AG08395 (cell line): ENCODE results near the gene HTR3C.
"Not testable (repeated sequence)": the region's sequence is repeated elsewhere in the genome, so short reads cannot be mapped to it uniquely, and the experiment has no call there.

Experiments used
- DNase-seq: peaks from one replicate; pipeline ENCODE4 v3.0.0; 2012; ENCODE audit warnings: mixed read lengths, low spot score

Gene HTR3C

DNA sequence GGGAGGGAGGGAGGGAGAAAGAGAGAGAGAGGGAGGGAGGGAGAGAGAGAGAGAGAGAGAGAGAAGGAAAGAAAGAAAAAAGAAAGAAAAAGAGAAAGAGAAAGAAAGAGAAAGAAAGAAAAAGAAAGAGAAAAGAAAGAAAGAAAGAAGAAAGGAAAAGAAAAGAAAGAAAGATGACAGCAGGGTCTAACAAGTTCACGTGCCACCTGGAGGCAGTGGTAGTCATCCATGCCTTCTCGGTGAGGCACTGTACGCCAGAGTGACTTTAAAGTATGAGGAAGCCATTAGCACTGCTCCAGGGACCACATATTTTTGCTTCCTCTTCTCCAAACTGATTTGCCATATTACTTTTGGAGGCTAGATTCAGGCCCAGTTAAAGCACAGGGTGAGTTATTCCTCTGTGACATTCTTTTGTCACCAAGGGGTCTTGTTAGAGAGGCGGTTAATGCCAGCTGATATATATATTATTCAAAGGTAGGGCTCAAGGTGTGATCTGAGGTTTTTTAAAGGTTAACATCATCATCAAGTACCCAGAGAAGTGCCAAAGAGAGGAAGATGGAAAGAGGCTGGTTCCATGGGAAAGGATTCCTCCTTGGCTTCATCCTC, 21.6 kb upstream of the HTR3C start, which contains the start of gene HTR3D:
TSS of gene HTR3D (plus strand) at position 556 of the 606 bp plus-strand sequence. CDS start at position 556, 0 bp downstream.
- no peak for DNase-seq

DNA sequence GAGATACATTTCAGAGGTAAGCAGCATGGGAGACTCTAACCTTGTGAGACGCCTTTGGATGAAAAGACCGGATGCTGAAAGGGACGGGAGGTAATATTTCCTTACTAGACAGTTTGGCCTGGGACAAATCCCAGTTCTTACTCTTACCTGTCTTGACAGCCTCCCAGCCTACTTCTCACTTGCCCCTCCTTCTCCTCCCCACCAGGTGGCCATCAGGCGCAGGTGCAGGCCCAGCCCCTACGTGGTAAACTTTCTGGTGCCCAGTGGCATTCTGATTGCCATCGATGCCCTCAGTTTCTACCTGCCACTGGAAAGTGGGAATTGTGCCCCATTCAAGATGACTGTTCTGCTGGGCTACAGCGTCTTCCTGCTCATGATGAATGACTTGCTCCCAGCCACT, 15.0 kb upstream of the HTR3C start:
- no peak for DNase-seq

DNA sequence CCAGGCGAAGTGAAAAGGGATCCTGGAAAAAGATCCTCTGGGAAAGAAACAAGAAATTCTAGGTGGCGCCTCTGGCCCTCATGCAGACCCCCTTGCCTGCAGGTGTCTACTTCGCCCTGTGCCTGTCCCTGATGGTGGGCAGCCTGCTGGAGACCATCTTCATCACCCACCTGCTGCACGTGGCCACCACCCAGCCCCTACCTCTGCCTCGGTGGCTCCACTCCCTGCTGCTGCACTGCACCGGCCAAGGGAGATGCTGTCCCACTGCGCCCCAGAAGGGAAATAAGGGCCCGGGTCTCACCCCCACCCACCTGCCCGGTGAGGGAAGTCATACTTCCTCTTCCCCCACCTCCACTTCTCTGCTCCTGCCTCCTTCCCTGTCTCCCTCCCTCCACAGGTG, 14.5 kb upstream of the HTR3C start:
- DNase-seq, result not testable (repeated sequence)

DNA sequence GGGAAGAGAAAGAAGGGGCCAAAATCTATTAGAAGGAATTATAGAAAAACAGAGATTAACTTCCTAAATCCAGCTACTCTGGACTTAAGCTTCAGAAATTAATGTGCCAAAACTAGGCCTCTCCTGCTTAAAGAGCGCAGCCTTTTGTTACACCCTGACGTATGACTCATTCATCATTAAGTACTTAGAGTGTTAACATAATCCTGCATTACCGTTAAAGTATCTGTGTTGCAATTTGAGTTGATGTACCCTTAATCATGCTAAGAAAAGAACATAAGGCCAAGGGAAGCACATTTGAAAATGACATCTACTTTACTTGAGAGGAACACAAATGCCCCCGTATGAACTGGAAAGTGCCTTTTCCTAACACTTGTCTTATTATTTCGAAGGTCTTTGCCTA, 13.4 kb upstream of the HTR3C start:
- DNase-seq, result no peak

DNA sequence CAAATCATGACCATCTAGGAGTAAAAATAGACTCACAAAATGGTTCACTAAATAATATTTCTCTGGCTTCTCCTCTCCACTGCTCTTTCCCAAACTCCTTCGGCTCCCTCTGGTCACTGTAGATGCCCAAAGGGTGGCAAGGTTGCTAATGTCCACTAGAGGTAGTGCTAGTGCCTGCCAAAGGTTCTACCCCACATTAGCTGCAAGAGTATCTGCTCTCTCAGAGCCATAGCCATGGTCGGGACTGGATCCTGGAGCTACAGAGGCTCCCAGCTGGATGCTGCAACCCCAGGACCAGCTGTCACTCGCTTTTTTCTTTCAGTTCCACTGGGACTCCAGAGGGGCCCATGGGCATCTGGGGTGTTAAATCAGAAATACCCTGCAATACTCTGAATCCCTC, 12.8 kb upstream of the HTR3C start:
- peak; percentile 67 for DNase-seq

DNA sequence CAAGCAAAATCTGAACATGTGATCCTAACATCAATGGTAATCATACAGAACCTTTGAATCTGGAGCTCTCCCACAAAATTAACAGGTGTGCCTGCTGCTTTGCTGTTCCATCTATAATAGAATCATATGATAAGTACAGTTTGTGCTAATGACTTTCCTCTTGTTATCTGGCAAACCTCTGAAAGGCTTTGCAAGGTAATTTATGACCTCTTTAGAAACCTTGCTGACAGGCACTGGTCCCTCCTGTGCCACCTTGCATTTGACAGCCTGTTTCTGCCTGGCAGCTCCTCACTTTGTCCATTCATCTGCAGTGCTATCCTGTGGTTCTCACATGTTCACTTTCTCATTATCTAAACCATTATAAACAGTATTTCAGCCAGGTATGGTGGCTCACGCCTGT, 10.2 kb upstream of the HTR3C start:
- no peak for DNase-seq

DNA sequence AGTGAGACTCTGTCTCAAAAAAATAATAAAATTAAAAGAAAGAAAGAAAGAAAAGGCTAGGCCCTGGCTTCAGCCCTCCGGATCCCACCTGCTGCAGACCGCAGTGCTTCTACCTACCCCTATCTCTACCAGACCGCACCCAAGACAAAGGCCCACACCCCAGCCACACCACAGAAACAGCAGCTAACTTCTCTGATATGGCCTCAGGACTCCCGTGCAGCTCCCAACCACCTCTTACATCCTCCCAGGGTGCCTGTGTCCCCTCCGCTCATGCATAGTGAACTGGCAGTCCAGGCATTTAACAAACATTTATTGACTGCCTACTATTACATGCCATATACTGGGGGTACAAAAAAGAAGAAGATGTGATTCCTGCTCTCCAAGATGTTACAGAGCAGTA, 6.9 kb upstream of the HTR3C start:
- DNase-seq, result no peak

DNA sequence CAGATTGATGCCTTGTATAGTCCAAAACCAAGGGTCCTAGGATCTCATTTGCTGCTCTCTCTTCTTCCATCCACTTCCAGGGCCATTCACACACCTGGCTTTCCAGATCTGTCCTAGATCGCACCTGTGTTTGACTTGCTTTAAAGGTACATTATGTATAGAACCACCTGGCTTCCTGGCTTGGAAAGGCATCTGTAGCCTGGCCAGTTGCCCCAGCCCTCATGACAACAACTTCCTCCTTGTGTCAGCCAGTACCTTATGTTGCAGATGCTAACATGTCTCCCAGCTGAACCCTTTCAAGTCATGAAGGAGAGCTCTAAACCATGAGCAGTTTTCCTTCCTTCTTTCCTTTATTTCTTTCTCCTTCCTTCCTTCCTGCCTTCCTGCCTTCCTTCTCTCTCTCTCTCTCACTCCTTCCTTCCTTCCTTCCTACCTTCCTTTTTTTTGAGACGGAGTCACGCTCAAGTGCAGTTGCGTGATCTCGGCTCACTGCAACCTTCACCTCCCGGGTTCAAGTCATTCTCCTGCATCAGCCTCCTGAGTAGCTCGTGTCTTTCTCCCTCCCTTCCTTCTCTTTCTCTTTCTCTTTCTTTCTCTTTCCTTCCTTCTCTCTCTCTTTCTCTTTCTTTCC, 2.5 kb upstream of the HTR3C start:
- DNase-seq, result no peak

DNA sequence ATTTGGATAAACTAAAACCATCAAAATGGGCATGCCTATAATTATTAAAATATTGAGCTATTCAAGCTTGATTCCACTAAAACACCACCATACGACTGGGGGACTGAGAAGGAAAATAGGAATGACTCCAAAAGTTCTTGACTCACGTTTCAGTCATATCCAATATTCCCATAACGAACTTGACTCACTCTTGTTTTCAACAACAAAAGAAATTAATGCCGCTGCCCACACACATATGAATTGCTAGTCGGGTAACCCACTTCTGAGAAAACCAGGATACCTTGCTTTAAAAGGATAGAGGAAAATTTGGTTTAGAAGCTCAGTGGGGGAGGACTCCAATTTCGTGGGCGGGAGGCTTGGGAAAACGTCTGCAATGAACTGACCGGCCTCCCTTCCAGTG, 5.2 kb downstream of the HTR3C start:
- DNase-seq, result peak; percentile 41

DNA sequence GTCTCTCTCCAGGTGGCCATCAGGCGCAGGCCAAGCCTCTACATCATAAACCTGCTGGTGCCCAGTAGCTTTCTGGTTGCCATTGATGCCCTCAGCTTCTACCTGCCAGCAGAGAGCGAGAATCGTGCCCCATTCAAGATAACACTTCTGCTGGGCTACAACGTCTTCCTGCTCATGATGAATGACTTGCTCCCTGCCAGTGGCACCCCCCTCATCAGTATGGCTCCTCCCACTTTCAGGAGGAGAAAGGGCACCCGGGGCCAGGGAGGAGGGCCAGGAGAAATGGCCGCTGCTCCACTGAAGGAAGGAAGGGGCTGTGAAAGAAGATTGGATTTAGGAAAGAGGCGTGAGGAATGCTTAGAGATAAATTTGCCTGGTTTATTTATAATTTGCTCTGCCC, 6.6 kb downstream of the HTR3C start:
- no peak for DNase-seq

DNA sequence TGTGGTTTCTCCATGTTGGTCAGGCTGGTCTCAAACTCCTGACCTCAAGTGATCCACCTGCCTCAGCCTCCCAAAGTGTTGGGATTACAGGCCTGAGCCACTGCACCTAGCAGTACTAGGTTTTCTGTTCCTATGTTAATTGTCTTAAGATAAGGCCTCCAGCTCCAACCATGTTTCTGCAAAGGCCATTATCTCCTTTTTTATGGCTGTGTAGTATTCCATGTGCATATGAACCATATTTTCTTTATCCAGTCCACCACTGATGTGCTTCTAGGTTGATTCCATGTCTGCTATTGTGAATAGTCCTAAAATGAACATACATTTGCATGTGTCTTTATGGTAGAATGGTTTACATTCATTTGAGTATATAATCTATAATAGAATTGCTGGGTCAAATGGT, 9.8 kb downstream of the HTR3C start:
- DNase-seq, result no peak

DNA sequence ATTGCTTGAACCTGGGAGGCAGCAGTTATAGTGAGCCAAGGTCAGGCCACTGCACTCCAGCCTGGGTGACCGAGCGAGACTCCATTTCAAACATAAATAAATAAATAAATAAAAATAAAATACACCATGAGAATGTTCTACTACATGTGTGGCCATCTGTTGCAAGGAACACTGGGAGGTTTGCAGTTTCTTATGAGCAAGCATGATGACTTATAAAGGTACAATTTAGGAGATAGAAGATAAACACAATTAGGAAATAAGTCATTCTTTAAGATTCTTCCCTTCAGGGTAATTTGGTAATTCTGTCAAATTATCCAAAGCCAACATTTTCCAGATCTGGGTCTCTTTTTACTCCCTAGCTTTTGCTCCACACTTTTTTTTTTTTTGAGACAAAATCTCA, 13.4 kb downstream of the HTR3C start:
- no peak for DNase-seq

DNA sequence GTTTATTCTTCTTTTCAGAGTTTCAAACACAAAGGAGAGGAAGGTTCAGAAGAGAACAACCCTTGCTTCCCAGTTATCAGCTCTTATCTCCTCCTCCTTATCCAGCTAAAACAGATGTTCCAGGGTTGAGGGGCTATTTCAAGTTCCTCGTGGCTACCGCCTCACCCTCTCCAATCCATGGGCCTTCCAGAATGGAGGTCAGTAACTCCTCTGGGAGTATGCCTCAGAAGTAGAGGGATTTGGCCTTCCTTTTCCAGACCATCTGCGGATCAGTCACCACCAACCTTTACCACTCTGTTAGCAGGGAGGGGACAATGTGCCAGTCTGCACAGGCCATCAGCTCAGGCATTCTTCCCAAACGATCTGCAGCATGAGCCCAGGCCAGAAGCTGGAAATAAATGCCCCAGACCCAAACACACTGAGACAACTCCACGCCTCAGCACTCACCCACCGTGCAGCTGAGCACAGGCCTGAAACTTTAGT, 14.8 kb downstream of the HTR3C start:
- no peak for DNase-seq

DNA sequence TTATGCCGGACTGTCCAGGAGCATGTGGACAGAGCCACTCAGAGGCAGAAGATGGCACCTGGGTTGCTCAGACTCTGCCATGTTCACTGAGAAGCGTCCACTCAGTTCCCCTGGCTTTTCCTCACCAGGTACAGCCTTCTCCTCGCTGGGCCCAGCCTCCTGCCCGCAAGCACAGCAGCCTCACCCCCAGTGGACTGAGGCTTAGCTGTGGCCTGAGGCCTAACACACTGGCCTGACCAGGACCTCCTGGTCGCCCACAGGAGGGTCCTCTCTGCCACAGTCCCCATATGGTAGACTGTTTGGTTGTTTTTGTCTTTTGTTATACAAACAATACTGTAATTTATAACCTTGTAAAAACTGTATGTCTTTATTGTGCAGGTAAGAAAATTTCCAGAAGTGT, 15.5 kb downstream of the HTR3C start:
- no peak for DNase-seq

DNA sequence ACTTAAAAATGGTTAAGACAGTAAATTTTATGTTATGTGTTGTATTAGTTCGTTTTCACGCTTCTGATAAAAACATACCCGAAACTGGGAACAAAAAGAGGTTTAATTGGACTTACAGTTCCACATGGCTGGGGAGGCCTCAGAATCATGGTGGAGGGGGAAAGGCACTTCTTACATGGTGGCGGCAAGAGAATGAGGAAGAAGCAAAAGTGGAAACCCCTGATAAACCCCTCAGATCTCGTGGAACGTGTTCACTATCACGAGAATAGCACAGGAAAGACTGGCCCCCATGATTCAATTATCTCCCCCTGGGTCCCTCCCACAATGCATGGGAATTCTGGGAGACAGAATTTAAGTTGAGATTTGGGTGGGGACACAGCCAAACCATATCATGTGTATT, 18.3 kb downstream of the HTR3C start:
- DNase-seq, result not testable (repeated sequence)

DNA sequence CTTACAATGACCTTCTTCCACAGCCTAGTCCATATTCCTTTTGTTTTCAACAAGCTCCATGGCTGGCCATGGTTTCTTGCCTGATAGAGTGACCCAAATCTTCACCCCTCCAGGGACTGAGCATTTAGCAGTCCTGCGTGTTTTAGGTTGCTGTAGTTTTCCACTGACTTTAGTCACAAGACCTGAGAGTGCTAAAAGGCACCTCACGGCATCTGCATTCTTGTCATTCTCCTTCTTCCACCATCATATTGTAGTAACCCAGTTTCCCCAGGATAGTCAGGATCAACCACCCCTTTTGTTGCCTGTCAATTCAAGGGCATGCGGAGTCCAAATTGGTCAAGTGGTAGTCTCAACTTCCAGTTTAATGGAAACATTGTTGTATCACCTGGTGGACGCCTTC, 20.8 kb downstream of the HTR3C start:
- no peak for DNase-seq

DNA sequence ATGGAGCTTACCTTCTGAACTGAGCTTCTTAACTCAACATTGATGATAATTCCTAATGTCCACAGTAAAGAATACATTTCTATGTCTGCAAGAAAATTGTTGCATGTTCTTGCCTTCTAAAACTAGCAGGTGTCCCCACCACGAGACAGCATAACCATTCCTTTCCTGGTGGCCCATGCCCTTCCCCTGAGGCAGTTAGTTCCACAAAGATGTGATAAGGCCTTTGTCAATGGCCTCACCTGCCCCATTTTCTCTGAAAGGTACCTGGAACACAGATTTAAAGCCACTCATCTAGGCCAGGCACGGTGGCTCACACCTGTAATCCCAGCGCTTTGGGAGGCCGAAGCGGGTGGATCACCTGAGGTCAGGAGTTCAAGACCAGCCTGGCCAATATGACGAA, 23.1 kb downstream of the HTR3C start:
- no peak for DNase-seq

DNA sequence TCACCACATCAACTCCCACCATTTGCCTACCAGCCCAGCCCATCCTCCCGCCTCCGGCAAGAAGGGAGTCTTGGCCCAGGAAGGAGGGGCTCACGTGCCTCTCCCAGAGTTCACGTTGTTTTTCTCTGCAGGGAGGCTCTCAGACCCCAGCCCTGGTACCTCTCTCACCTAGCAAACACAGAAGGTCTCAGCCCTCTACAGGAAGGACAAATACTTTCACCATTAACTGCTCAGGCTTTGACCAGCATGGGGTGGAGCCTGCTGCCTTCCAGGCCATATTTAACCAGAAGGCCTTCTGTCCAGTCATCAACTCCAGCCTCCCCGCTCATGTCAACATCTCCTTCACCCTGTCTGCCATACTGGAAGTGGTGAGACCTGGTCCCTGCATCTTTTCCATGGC, 25.0 kb downstream of the HTR3C start:
- no peak for DNase-seq

DNA sequence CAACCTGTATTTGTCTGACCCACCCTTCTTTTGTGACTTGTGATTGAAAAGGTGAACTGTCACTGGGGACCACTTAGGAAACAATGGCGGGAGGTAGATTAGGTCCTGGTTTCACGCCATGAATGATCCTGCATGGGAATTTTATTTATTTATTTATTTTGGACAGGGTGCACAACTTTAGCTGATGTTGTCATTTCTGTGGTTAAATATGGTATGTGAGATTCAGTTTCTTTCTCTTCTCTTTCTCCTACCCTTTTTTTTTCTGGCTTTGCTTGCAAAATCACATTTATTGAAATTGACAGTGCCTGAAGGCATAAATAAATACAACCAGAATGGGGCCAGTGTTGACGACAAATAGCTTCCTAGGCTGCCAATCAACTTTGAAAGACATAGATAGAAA, 26.0 kb downstream of the HTR3C start:
- no peak for DNase-seq

DNA sequence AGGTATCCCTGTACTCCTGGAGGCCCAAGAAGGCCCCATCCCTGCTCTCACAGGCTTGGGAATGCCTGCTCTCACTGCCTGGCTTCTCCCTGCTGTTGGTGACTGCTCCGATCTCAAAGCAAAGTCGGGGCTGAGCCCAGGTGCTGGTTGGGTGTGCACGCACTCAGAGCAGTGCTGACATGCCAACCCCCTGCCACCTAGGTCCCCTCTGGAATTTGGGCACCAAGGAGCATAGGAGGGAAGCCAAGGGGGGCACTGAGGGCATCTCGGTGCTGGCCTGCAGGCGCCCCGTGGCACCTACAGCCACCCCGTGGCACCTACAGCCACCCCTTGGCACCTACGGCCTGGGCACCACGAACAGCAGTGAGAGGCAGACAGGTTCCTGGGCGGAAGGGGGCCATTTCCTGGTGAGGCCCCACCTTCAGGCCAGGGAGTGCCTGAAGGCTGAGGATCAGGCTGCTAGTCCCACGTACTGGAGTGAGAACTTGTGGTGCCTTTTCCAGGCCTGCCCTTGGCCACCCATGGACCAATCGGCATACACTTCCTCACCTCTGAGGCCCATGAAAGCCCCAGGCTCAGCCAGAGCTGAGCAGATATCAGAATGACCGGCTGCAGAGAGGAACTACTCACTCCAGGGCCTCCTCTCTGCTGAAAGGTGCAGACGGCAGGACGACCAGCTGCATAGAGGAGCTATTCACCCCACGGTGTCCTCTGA, 28.4 kb downstream of the HTR3C start:
- DNase-seq, result no peak

DNA sequence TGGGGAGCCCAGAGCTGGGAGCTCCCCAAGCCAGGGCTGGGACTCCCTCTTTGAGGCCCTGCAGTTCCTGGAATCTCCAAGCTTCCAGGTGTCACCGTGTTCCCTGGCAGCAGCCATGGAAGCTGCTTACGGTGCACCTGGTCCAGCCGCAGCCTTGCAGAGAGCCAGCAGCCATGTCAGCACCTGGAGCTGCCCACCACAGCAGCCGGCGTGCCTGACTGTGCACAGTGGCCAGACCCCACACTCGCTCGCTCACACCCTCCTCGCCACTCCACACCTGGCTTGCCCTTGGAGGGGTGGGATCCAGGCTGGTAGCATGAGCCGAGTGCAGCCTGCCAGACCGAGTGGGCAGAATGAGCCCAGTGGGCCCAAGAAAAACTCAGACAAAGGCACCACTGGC, 29.2 kb downstream of the HTR3C start:
- DNase-seq, result no peak

DNA sequence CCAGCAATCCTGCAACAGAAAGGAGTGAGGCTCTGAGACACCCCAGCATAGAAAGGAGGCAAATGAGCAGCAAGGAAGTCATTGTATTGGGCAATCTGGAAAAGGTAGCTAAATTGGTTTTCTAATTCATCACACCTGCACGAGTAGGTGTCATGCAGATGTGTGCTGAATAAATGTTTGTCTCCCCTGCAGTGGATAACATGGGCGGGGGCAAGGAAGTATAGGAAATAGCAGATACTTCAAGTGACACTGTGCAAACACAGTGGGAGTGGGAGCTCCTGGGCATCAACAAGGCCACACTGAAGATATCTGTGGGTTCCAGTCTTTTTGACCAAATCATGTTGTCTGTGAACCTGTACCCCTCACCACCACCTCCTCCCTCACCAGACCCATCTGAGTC, 29.6 kb downstream of the HTR3C start:
- DNase-seq, result no peak

DNA sequence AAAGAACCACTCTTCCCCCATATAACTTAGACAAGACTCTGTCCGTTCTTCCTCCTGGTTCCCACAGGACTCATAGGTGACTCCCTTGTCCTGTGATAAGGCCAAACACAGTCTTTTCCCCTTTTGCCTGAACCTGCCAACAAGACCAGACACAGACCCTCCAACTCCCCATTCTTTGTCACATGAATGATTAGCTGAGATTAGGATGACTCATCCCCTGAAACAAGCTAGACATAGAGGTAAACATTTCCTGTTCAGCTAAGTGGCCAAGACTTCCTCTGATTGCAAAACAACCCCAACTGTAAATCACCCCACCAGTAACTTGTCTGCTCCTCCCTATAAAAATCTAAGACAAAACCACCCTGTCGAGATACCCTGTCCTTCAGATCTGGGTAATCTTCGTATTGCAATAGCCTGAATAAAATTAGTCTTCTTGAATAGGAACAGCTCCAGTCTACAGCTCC, 32.6 kb downstream of the HTR3C start:
- no peak for DNase-seq
